SKM-1 (cell line): ENCODE measurements around the gene USP33.
"Not testable (repeated sequence)": the region's sequence is repeated elsewhere in the genome, so short reads cannot be mapped to it uniquely, and the experiment has no call there.

Experiments used
- DNase-seq: peaks from one replicate; lab custom pipeline; 2025; ENCODE audit not compliant: unreplicated experiment; lab: John Stamatoyannopoulos, UW

Gene USP33

GRCh38 chr1:77673030-77673429 lies 86.6 kb downstream of the USP33 start:
- DNase-seq: no peak

DNA sequence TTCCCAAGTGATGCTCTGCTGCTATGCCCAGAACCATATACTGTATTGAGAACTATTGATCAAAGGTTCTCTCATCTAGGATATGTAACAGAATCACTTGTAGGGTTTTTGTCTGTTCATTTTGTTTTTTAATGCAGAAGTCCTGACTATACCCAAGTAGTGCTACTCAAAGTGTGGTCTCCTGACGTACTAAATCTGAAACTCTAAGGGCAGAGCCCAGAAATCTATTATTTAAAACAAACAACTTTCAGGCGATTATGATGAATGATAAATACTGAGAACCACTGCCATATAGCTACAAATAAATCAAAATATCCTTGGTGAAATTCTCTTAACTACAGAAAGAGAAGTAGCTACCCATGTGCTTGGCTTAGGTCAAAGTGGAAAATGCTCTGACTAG lies 87.3 kb downstream of the USP33 start:
- no peak for DNase-seq

GRCh38 chr1:77671836-77672235 lies 87.8 kb downstream of the USP33 start:
- no peak for DNase-seq

- DNase-seq: no peak
These were observed 89.3 kb downstream of the USP33 start for GRCh38 chr1:77670330-77670729.

- no peak for DNase-seq
These were observed 90.7 kb downstream of the USP33 start for GRCh38 chr1:77668924-77669449.

DNA sequence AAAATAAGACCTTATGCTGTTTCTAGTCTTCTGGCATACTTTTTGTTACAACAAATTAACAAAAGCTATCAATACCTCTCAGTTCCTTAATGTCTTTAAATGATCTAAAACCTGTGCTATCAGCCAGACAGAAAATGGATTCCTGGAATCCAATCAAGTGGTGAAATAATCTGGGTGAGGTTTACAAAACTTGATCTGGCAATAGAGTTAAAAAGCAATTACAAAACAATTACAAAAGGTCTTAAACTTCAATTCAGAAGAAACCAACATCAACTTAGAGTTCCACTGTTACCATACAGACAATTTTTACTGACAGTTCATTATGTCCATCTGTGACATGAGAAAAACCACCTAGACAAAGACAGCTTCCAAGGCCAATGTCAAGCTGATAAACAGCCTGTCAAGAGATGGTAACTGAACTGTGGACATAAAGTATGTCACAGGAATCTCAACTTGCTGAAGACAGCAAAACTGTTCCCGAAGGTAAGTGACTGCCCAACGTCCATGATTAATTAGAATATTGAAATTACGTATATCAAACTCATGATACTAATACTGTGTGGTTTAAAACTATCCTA lies 94.6 kb downstream of the USP33 start:
- DNase-seq: no peak

GRCh38 chr1:77661696-77662095 lies 98.0 kb downstream of the USP33 start:
- DNase-seq: no peak

DNA sequence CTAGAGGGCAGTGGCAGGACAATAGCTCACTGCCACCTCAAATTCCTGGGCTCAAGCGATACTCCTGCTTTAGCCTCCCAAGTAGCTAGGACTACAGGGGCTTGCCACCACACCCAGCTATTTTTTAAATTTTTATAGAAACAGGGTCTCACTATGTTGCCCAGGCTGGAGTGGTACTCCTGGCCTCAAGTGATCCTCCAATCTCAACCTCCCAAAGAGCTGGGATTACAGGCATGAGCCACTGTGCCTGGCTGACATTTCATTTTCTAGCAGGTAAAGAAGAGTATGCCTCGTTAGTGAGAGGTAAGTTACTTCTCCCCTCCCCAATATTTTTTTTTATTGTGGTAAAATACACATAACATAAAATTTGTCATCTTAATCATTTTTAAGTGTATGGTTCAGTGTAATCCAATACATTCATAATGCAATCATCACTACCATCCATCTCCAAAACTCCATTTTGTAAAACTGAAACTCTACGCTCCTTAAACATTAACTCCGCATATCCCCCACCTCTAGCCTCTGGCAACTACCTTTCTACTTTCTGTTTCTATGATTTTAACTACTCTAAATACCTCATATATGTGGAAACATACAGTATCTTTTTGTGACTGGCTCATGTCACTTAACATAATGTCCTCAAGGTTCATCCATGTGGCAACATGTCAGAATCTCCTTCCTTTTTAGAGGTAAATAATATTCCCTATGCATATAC lies 99.6 kb downstream of the USP33 start:
- DNase-seq: no peak

DNA sequence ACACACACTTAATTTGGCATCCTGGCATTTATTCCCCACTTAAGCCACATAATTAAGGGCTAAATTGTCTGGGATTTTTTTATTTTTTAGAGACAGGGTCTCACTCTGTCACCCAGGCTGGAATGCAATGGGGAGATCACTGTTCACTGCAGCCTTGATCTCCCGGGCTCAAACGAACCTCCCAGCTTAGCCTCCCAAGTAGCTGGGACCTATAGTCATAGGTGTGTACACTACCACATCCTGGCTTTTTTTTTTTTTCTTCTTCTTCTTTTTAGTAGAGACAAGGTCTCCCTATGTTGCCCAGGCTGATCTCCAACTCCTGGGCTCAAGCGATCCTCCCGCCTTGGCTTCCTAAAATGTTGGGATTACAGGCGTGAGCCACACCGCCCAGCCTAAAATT lies 101.4 kb downstream of the USP33 start:
- no peak for DNase-seq

- DNase-seq: no peak
These were observed 104.1 kb downstream of the USP33 start for GRCh38 chr1:77655431-77655974.

DNA sequence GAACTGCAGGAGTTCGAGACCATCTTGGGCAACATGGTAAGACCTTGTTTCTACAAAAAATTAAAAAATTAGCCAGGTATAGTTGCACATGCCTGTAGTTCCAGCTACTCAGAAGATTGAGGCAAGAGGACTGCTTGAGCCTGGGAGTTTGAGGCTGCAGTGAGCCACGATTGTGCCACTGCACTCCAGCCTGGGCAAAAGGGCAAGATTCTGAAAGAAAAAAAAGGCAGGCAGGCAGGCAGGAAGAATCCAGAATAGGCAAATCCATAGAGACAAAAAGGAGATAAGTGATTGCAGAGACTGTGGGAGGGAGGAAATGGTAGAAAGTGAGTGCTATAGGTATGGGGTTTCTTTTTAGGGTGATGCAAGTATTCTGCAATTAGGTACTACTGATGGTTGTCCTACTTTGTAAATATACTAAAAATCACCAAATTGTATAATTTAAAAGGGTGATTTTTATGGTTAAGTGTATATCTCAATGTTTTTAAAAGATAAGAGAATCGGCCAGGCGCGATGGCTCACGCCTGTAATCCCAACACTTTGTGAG lies 106.6 kb downstream of the USP33 start:
- no peak for DNase-seq

- no peak for DNase-seq
These were observed 107.4 kb downstream of the USP33 start for GRCh38 chr1:77652268-77652667.

- DNase-seq: no peak
These were observed 110.5 kb downstream of the USP33 start for GRCh38 chr1:77649127-77649526.

- not testable (repeated sequence) for DNase-seq
These were observed 113.4 kb downstream of the USP33 start for GRCh38 chr1:77646224-77646623.
